GM12874 (cell line): Measurements from ENCODE around the gene COQ7.

Experiments used
- TF ChIP-seq, protein P1 (sequence below): IDR thresholded peaks from 2 replicates; pipeline ENCODE4 v1.5.1; 2011; ENCODE audit warnings: low read depth, mild to moderate bottlenecking, control low read depth, low read length, moderate library complexity; ENCODE audit not compliant: insufficient read depth

COQ7 gene

DNA sequence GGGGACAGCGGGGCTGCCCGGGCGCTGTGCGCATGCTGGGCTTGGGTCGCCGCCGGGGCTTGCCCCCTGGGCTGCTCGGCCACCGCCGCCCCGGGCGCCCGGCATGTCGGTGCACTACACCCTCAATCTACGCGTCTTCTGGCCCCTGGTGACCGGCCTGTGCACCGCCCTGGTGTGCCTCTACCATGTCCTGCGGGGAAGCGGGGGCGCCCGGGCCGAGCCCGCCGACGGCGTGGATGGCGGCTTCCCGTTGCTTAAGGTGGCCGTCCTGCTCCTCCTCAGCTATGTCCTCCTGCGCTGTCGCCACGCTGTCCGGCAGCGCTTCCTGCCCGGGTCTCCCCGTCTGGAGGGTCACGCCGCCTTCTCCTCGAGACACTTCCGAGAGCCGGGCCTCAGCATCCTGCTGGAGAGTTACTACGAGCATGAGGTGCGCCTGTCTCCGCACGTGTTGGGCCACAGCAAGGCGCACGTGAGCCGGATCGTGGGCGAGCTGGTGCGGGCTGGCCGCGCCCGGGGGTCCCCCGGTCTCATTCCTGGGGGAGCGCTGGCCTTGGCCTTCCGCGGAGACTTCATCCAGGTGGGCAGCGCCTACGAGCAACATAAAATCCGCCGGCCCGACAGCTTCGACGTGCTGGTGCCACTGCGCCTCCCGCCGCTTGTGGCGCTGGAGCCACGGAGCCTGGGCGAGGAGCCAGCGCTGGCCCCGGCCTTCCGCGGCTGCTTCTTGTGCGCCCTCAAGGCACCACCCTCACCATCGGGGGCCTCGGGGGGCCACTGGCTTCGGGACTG, 47.1 kb downstream of the COQ7 start:
- TF ChIP-seq, protein P1, sequence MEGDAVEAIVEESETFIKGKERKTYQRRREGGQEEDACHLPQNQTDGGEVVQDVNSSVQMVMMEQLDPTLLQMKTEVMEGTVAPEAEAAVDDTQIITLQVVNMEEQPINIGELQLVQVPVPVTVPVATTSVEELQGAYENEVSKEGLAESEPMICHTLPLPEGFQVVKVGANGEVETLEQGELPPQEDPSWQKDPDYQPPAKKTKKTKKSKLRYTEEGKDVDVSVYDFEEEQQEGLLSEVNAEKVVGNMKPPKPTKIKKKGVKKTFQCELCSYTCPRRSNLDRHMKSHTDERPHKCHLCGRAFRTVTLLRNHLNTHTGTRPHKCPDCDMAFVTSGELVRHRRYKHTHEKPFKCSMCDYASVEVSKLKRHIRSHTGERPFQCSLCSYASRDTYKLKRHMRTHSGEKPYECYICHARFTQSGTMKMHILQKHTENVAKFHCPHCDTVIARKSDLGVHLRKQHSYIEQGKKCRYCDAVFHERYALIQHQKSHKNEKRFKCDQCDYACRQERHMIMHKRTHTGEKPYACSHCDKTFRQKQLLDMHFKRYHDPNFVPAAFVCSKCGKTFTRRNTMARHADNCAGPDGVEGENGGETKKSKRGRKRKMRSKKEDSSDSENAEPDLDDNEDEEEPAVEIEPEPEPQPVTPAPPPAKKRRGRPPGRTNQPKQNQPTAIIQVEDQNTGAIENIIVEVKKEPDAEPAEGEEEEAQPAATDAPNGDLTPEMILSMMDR, result no peak

DNA sequence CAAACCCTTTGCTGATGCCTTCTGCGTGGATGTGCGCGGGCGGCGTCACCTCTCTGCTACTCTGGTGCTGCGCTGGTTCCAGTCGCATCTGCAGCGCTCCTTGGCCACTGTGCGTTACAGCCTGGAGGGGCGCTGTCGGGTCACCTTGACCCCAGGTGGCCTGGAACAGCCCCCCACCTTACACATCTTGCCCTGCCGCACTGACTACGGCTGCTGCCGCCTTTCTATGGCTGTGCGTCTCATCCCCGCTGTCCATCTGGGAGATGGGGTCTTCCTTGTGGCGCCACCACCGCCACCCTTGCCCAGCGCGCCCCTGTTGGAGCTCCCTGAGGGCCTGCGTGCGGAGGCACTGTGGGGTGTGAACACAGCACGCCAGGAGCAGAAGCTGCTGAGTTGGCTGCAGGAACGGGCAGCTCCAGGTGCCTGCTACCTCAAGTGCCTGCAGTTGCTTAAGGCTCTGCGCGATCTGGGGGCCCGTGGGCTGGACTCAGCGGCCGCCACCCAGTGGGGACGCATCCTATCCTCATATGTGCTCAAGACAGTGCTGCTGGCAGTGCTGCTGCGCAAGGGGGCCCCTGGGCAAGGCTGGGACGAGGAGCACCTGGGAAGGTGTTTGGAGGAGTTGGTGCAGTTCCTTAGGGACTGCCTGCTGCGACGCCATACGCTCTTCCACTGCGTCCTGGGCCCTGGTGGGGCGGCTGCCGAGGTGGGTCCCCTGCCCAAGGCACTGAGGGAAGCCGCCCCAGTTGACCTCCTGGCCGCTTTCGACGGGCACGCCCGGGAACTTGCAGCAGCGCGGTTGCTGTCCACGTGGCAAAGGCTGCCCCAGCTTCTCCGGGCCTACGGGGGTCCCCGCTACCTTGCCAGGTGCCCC, 48.0 kb downstream of the COQ7 start:
- TF ChIP-seq, protein P1, result no peak

DNA sequence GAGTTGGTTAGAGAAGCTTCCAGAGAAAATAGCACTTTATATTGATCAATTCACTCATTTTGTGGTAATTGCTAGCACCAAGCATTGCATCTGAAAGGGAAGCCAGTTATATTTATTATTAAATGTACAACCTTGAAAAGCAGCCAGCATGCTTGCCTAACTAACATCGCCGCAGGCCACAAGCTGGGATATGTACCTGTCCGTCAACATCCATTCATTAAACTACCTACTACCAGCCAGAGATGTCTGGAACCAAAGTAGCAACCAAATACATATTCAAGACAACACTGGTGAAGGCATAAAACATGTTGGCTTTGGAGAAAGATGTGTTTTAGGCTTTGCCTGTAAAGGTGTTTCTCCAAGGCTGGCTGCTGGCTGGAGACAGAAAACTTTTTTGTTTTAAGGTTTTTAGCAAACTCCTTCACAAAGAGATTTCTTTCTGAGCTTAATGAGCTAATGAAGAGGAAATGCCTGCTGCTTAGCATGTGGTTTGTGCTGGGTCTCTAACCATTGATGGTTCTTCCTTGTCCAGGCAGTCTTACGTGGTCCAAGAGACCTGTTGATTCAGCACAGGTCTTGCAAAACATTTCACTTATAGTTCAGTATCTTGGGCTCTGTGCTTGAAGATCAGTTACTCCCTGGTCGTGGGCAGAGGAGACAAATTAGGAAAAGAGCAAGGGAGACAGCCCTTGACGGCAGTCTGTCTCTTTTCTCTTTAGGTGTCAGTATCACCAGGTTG, 49.5 kb downstream of the COQ7 start:
- TF ChIP-seq, protein P1, result no peak

DNA sequence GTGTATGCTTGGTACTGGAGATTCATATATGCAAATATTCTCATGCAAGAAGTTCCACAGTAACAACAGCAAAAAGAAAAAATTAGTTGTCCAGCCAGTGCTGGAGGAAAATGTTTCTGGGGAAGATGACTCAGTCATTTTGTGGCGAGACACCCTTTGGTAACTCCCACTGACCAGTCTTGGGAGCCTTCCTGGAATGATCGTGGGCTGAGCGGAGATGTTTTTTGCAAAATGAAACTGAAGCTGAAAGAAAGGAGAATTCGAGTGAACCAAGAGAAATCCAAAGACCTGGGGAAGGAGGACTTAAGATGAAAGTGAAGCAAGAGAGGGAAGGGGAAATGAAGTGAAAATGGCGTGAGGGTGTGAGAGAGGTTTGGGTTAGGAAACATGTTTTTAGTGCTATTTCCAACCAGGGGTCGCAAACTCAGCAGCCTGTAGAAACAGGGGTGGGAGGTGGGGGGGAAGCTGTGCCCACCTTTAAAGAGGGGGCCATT, 51.6 kb downstream of the COQ7 start:
- TF ChIP-seq, protein P1, result no peak

DNA sequence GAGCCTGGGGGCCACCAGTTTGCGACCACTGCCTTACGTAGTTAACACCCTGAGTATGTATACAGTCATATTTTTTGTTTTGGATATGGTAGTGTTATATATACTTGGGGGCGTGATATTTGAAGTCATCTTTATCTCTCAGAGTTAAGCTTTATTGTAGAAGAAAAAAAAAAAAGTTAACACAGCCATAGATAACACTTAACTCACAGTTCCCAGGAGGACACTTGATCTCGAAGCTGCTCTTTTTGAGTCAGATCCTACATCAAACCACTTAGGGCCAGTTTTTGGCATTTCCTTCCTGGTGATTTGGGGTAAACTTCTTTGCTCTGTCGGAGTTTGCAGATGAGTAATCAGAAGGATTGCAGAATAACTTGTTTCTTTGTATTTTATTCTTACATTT, 52.1 kb downstream of the COQ7 start:
- TF ChIP-seq, protein P1, result no peak

DNA sequence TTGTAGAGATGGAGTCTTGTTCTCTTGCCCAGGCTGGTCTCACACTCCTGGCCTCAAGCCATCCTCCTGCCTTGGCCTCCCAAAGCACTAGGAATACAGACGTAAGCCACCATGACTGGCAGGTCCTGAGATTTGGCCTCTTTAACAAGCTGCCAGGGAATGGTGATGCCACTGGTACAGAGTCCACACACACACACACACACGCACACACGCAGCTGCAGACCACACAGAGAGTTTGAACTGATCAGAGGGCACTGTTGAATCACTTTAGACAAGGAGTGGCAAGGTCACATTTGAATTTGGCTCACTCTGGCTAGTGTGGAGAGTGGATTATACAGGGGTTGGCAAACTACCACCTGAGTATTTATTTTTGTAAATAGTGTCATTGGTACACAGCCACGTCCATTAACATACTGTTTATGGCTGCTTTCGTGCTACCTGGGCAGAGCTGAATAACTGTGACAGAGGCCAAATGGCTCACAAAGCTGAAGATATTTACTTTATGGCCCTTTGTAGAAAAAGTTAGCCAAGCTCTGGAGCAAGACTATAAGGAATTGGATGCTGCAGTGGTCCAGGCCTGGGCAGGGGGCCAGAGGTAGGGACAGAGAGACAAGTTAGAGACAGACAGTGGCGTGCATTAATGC, 56.2 kb downstream of the COQ7 start:
- TF ChIP-seq, protein P1, result no peak

DNA sequence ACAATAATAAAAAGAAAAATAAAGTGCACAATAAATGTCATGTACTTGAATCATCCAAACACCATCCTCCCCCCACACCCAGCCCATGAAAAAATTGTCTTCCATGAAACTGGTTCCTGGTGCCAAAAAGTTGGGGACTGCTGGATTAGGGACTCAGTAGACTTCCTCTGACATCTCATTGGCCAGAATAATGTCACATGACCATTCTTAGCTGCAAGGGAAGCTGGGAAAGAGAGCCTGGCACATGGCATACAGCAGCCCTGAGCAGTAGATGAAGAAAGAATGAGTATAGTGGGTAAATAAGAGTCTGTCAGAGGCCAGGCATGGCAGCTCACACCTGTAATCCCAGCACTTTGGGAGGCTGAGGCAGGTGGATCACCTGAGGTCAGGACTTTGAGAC, 58.9 kb downstream of the COQ7 start:
- TF ChIP-seq, protein P1, result no peak
